22Rv1 (cell line): ENCODE results near the gene ARIH1.

ENCODE experiments used
- CTCF ChIP-seq: fragments of 450-650 bp; IDR thresholded peaks from 2 replicates; pipeline ENCODE4 v1.5.1; 2017; ENCODE audit warnings: mild to moderate bottlenecking
- ZFX ChIP-seq: fragments of 450-650 bp; IDR thresholded peaks from 2 replicates; pipeline ENCODE4 v1.6.1; 2017; ENCODE audit warnings: antibody characterized with exemption, borderline replicate concordance

GRCh38 chr15:72532991-72533601 lies 59.0 kb downstream of the ARIH1 start:
- peak; percentile 49 for TF ChIP-seq CTCF
- TF ChIP-seq ZFX = no peak
